ENCODE data around the gene NLK.
"Not testable (repeated sequence)": the region's sequence is repeated elsewhere in the genome, so short reads cannot be mapped to it uniquely, and the experiment has no call there.

The NLK gene

GRCh38 chr17:28076144-28076543 is 33.7 kb downstream of the NLK start:
- no peak for DNase-seq

DNA sequence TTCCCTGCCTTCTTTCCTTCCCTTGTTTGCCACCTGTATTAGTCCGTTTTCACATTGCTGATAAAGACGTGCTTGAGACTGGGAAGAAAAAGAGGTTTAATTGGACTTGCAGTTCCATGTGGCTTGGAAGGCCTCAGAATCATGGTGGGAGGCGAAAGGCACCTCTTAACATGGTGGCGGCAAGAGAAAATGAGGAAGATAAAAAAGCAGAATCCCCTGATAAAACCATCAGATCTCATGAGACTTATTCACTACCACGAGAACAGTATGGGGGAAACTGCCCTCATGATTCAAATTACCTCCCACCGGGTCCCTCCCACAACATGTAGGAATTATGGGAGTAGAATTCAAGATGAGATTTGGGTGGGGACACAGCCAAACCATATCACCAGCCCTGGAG is 34.7 kb downstream of the NLK start:
- DNase-seq, result not testable (repeated sequence)

GRCh38 chr17:28078341-28079229 is 36.1 kb downstream of the NLK start:
- DNase-seq, result peak; percentile 20

GRCh38 chr17:28081467-28081866 is 39.0 kb downstream of the NLK start:
- no peak for DNase-seq

DNA sequence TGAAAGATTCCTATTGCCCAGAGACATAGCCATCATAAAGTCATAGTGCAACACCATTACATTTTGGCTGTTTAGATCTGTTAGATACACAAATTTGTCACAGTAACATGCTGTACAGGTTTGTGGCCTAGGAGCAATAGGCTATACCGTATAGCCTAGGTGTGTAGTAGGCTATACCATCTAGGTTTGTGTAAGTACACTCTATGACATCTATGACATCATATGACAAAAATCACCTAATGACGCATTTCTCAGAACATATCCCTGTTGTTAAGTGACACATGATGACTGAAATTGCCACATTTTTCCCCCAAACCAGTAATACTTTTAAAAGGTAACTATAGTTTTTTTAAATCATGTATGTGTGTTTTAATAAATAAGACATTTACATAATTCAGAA is 43.3 kb downstream of the NLK start:
- DNase-seq, result no peak

DNA sequence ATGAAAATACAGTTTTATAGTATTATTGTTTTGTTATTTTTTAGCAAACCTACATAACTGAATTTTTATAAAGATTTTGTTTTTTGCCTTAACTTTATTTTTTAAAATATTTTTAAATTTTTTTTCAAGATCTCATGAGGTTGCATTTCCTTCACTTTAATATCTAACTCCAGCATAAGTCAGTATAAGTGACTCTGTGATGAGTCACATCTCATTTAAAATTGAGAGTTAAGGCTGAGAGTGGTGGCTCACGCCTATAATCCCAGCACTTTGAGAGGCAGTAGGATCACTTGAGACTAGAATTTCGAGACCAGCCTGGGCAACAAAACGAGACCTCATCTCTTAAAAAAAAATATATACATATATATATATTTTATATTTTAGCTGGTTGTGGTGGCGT is 44.0 kb downstream of the NLK start:
- no peak for DNase-seq

GRCh38 chr17:28087743-28088142 is 45.3 kb downstream of the NLK start:
- DNase-seq, result no peak

DNA sequence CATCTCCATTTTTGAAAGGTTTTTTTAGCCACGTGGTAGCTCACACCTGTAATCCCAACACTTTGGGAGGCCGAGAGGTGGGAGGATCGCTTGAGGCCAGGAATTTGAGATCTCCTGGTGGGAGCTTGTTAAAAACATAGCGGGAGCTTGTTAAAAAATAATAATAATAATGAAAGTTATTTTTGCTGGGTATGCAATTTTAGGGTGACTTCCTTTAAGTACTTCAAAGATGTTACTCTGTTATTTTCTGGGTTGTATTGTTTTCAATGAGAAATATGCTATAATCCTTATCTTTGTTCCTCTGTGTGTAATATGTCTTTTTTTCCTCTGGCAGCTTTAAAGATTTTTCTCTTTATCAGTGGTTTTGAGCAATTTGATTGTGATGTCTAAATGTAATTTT is 48.1 kb downstream of the NLK start:
- DNase-seq, result no peak

GRCh38 chr17:28092088-28092487 is 49.6 kb downstream of the NLK start:
- DNase-seq, result no peak

GRCh38 chr17:28093999-28094716 is 51.7 kb downstream of the NLK start:
- DNase-seq, result no peak

DNA sequence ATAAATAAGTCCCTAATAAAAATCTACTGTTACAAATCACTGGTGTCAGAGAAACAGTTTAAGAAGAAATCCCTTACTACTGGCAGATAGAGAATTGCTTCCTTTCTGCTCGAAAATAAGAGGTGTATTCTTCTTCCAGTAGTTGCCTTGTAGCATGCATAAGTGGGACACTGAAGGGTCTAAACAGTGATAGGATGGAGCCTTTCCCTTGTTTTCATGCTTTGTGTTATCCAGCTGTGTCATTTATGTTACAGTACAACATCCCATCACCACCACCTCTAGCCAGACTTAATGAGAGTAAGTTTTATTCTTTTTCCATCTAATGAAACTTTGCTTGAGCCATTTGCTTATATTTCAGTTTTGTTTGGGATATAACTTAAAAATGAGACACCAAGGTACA is 54.3 kb downstream of the NLK start:
- DNase-seq, result no peak

DNA sequence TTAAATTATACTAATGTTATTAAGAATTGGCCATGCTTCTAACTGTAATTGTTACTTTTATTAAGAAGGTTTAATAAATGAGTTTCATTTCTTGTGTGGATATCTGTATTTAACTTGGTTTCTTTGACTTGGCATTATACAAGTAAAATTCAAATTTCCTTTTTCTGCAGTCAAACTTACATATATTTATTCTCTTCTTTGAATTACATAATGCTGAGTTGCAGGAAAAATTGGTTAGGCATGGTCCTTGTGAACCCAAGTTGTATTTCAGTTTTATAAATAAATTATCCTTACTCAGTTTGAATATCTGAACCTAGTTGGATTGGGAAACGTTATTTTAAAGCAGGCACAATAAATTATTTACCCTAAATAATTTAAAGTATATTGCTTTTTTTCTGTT is 54.8 kb downstream of the NLK start:
- DNase-seq, result no peak

GRCh38 chr17:28097901-28098300 is 55.4 kb downstream of the NLK start:
- DNase-seq, result no peak

- not testable (repeated sequence) for DNase-seq
Observed at GRCh38 chr17:28098591-28098990, 56.1 kb downstream of the NLK start.

DNA sequence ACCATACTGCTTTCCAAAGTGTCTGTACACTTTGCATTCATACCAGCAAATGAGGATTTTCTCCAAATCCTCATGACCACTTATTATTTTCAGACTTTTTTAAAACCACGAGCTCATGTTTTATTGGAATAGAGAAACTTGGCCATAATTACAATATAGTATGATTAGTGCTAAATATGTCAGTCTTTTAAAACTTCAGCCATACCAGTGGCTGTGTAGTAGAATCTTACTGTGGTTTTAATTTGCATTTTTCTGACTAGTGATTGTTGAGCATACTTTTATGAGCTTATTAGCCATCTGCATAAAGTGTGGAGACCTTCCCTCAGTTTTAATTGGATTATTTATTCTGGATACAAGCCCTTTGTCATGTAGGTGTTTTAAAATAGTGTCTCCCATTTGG is 57.8 kb downstream of the NLK start:
- DNase-seq, result no peak

- DNase-seq, result no peak
Observed at GRCh38 chr17:28100936-28101335, 58.5 kb downstream of the NLK start.

- DNase-seq, result no peak
Observed at GRCh38 chr17:28101919-28102318, 59.4 kb downstream of the NLK start.

- no peak for DNase-seq
Observed at GRCh38 chr17:28105501-28105900, 63.0 kb downstream of the NLK start.

- DNase-seq, result no peak
Observed at GRCh38 chr17:28110184-28110583, 67.7 kb downstream of the NLK start.

GRCh38 chr17:28112181-28112580 is 69.7 kb downstream of the NLK start:
- DNase-seq, result no peak

DNA sequence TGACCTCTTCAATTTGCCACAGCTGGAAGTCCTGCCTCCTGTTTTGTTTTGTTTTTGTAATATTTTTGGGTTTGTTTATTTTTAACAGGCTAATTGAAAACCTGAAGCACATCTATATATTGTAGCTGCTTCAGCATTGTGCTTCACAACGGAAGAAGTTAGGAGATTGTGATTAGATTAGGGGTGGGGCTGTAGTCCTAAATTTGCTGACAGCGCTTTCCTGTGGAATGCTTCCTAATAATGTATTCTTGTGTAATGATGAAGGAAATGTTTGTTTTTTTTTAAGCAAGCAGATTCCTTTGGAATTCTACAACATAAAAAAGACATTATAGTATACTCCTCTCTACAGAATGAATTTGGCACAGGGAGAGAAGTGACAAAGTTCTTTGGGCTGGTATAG is 70.1 kb downstream of the NLK start:
- no peak for DNase-seq

GRCh38 chr17:28113269-28113668 is 70.8 kb downstream of the NLK start:
- no peak for DNase-seq

- DNase-seq, result no peak
Observed at GRCh38 chr17:28115046-28115445, 72.6 kb downstream of the NLK start.

DNA sequence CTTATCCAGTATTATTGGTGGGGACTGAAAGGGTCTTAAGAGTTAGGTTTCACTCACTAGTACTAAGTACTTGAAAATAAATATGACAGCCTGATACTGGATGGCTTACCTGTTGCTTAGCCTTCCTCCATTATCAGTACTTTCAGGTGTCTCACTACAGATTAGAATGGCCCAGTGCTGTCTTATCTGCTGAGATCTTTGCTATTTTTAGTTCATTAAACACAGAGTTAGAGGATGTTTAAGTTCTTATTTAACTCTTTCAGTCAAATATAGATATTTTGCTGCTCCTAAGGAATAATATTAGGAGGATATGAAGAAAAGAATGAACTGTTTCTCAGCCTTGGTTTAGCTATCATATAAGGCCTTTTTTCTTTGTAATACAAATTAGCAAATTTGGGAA is 74.8 kb downstream of the NLK start:
- no peak for DNase-seq

Measured in activated CD4-positive, alpha-beta T cell treated with anti-CD3 and anti-CD28 coated beads, Interleukin-2, amount 50 U/mL, for 16 hours (primary cell).